GM12891 (cell line): ENCODE data around the gene DUSP11.
"Not testable (repeated sequence)": the region's sequence is repeated elsewhere in the genome, so short reads cannot be mapped to it uniquely, and the experiment has no call there.

Source experiments
- DNase-seq: peaks from one replicate; pipeline ENCODE4 v3.0.0; 2011; ENCODE audit warnings: low spot score; ENCODE audit not compliant: insufficient read length
- FAIRE-seq: peaks from 2 replicates; lab custom pipeline; 2011; peaks lifted over from hg19 to GRCh38; lab: Jason Lieb, UNC
- PAX5 ChIP-seq: IDR thresholded peaks from 2 replicates; pipeline ENCODE4 v1.6.1; 2011; ENCODE audit warnings: low read length, moderate library complexity, mild to moderate bottlenecking; ENCODE audit not compliant: insufficient read depth, severe bottlenecking
- POLR2A ChIP-seq: IDR thresholded peaks from 2 replicates; pipeline ENCODE4 v1.6.1; 2011; ENCODE audit warnings: low read depth, low read length, control low read depth
- POLR2AphosphoS5 ChIP-seq: IDR thresholded peaks from 2 replicates; pipeline ENCODE4 v1.6.1; 2011; ENCODE audit warnings: low read depth, low read length, control low read depth
- POU2F2 ChIP-seq: IDR thresholded peaks from 2 replicates; pipeline ENCODE4 v1.6.1; 2011; ENCODE audit warnings: low read depth, mild to moderate bottlenecking, control low read depth, low read length, moderate library complexity
- SPI1 ChIP-seq: IDR thresholded peaks from 2 replicates; pipeline ENCODE4 v1.6.1; 2011; ENCODE audit warnings: low read depth, low read length, control low read depth
- TAF1 ChIP-seq: IDR thresholded peaks from 2 replicates; pipeline ENCODE4 v1.6.1; 2011; ENCODE audit warnings: low read depth, low read length, control low read depth

The DUSP11 gene

GRCh38 chr2:73718851-73719621 is 60.9 kb downstream of the DUSP11 start:
- no peak for FAIRE-seq
- TF ChIP-seq PAX5 = no peak
- no peak for DNase-seq

- no peak for FAIRE-seq
- DNase-seq = no peak
- no peak for TF ChIP-seq TAF1
- TF ChIP-seq POU2F2 = no peak
- TF ChIP-seq POLR2A = no peak
- TF ChIP-seq PAX5 = no peak
- no peak for TF ChIP-seq POLR2AphosphoS5
- no peak for TF ChIP-seq SPI1
Measured at GRCh38 chr2:73718421-73718820, 61.5 kb downstream of the DUSP11 start.

- DNase-seq, FAIRE-seq: not testable (repeated sequence)
Measured at GRCh38 chr2:73717695-73718094, 62.2 kb downstream of the DUSP11 start.

- TF ChIP-seq POLR2A (no peak), POU2F2 (no peak), PAX5 (no peak), POLR2AphosphoS5 (no peak), TAF1 (no peak), SPI1 (no peak)
- FAIRE-seq (no peak), DNase-seq (no peak)
Measured at GRCh38 chr2:73717251-73717606, 62.7 kb downstream of the DUSP11 start.

- no peak for DNase-seq
- TF ChIP-seq POLR2AphosphoS5 (no peak), SPI1 (no peak), PAX5 (no peak), POU2F2 (no peak), TAF1 (no peak), POLR2A (no peak)
- no peak for FAIRE-seq
Measured at GRCh38 chr2:73716543-73717250, 63.2 kb downstream of the DUSP11 start.

- FAIRE-seq (no peak), DNase-seq (no peak)
- TF ChIP-seq PAX5 (no peak), POU2F2 (no peak), TAF1 (no peak), SPI1 (no peak), POLR2AphosphoS5 (no peak), POLR2A (no peak)
Measured at GRCh38 chr2:73714091-73714490, 65.8 kb downstream of the DUSP11 start.
